OCI-LY1 (cell line): ENCODE data around the gene TBX15.

Experiments
- EZH2 ChIP-seq: fragments of 200-600 bp; sonication (generic), shearing (Covaris generic); IDR thresholded peaks from 2 replicates; pipeline ENCODE4 v1.8.0; 2017; ENCODE audit warnings: borderline replicate concordance, mixed run types, mild to moderate bottlenecking, antibody characterized with exemption, low read length, moderate library complexity, mixed read lengths
- TF ChIP-seq, protein P1 (sequence below): fragments of 200-600 bp; sonication (generic), shearing (Covaris generic); IDR thresholded peaks from 2 replicates; pipeline ENCODE4 v1.5.1; 2017; ENCODE audit warnings: mild to moderate bottlenecking, antibody characterized with exemption, low read length, moderate library complexity, mixed read lengths

DNA sequence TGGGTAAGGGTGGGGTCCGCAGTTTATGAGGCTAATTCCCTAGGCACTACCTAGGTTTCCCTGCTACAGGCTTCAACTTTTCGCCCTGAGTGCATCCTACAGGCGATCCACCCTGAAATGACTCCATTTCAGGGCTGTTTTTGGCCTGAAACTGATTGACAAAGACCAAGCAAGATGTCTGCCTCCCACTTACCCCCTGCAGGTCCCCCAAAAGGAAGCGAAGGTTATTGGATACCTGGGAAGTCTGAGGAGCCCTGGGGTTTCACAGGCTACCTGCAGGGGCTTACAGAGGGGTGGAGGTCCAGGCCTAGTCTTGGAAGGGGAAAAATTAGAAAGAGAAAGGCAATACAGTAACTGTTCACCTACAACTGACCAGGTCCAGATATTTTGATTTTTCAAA, 3.3 kb upstream of the TBX15 start:
- TF ChIP-seq, protein P1, sequence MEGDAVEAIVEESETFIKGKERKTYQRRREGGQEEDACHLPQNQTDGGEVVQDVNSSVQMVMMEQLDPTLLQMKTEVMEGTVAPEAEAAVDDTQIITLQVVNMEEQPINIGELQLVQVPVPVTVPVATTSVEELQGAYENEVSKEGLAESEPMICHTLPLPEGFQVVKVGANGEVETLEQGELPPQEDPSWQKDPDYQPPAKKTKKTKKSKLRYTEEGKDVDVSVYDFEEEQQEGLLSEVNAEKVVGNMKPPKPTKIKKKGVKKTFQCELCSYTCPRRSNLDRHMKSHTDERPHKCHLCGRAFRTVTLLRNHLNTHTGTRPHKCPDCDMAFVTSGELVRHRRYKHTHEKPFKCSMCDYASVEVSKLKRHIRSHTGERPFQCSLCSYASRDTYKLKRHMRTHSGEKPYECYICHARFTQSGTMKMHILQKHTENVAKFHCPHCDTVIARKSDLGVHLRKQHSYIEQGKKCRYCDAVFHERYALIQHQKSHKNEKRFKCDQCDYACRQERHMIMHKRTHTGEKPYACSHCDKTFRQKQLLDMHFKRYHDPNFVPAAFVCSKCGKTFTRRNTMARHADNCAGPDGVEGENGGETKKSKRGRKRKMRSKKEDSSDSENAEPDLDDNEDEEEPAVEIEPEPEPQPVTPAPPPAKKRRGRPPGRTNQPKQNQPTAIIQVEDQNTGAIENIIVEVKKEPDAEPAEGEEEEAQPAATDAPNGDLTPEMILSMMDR, result no peak
- no peak for TF ChIP-seq EZH2
